ENCODE results near the gene COL24A1.
"Not testable (repeated sequence)": the region's sequence is repeated elsewhere in the genome, so short reads cannot be mapped to it uniquely, and the experiment has no call there.

DNA sequence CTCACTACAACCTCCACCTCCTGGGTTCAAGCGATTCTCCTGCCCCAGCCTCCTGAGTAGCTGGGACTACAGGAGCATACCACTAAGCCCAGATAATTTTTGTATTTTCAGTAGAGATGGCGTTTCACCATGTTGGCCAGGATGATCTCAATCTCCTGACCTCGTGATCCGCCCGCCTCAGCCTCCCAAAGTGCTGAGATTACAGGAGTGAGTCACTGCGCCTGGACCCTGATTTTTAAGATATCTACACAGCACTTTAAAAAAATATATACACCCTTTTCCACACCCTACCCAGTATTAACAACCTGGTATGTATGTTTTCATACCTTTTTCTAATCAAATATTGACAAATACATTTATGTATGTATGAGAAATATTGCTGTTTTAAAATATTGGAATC lies 379.6 kb downstream of the COL24A1 start:
- not testable (repeated sequence) for TF ChIP-seq POLR2A, POLR2AphosphoS5 (IDR thresholded peaks at IDR 0.05; ENCODE audit: low read depth, low read length)
